Right lobe of liver (tissue), 6 donors: ENCODE data around the gene KCNA5. TPM values are rescaled to one million over a fixed set of nuclear protein-coding genes. Genes with fewer than 3 reads are reported as not detected.

Experiments
- ATAC-seq, 4 donors: fragments of 200-7000 bp; cut with Tn5 transposase; one replicate each; pipeline ENCODE4 v1.9.1; 2020; ENCODE audit warnings: mild to moderate bottlenecking in 4 of 4, moderate library complexity in 4 of 4
- DNase-seq, 3 donors: peaks; one replicate each; pipeline ENCODE4 v3.0.0-alpha.2; 2020
- H3K27ac ChIP-seq, 3 donors: fragments of 200-600 bp; one replicate each; pipeline ENCODE4 v1.8.0; 2022
- H3K27me3 ChIP-seq, 2 donors: fragments of 200-600 bp; one replicate each; pipeline ENCODE4 v1.8.0; 2022
- H3K36me3 ChIP-seq, 4 donors: fragments of 200-600 bp; sonication (generic) in 1 of 4; one replicate each; pipeline versions ENCODE4 v1.5.1 to v1.8.0; 2017 to 2022; ENCODE audit warnings: control low read depth in 1 of 4
- H3K4me1 ChIP-seq, 4 donors: fragments of 200-600 bp; sonication (generic) in 1 of 4; one replicate each; pipeline versions ENCODE4 v1.5.1 to v1.8.0; 2017 to 2022; ENCODE audit warnings: control low read depth in 1 of 4
- H3K4me3 ChIP-seq, 3 donors: fragments of 200-600 bp; one replicate each; pipeline ENCODE4 v1.8.0; 2022
- H3K9me3 ChIP-seq, 4 donors: fragments of 200-600 bp; sonication (generic) in 1 of 4; one replicate each; pipeline versions ENCODE4 v1.5.1 to v1.8.0; 2017 to 2022; ENCODE audit warnings: control low read depth in 1 of 4
- POLR2A ChIP-seq: fragments of 450-650 bp; IDR thresholded peaks from one replicate; pipeline ENCODE4 v1.6.1; 2017; ENCODE audit warnings: antibody characterized with exemption, mild to moderate bottlenecking
- WGBS: methylation state at CpG from one replicate; pipeline ENCODE4 v1.1.6; 2018; ENCODE audit warnings: low coverage, low lambda C conversion rate; ENCODE audit not compliant: insufficient coverage; ENCODE audit errors: missing lambda C conversion rate; 5-methylcytosine and 5-hydroxymethylcytosine counted together
- intact Hi-C, 2 donors: fragments of 100-400 bp; cut with DNase I; formaldehyde crosslinking; loops; one replicate each; pipeline versions ENCODE4 v1.11.2 to v1.14.1; 2022
- total RNA-seq, 6 experiments: library from RNA; depleted of rRNA in 2 of 6; stranded (reverse); fragments of >200 nt in 2 of 6; fragmentation: NEBNext Ultra II Directional in 3 of 6; extraction: Animal tissue kit (Norgen Biotek cat#: 25700) in 3 of 6; gene quantifications; one replicate each; pipeline versions ENCODE4 v1.1.0 to v1.2.4, GENCODE V29; 2016 to 2023
- TF ChIP-seq, protein P1 (sequence below), 4 donors: fragments of 200-600 bp in 3 of 4; fragments of 450-650 bp in 1 of 4; IDR thresholded peaks; one replicate each; pipeline versions ENCODE4 v1.5.1 to v1.8.0; 2016 to 2022; ENCODE audit warnings: antibody characterized with exemption in 4 of 4, mild to moderate bottlenecking in 2 of 4
- donor health status: DM: no; HTN: yes; CAD: no.
- donor health status: DM: no; HTN: no; CAD: no.
- donor health status: DM: no; HTN: no; CAD: no.
- donor health status: DM: no; HTN: yes; CAD: no.
- donor health status: DM: no; HTN: yes; CAD: no.

The KCNA5 gene
- total RNA-seq, 6 experiments from 2014 or later: 0.09 to 0.25 TPM; not detected in 4

DNA sequence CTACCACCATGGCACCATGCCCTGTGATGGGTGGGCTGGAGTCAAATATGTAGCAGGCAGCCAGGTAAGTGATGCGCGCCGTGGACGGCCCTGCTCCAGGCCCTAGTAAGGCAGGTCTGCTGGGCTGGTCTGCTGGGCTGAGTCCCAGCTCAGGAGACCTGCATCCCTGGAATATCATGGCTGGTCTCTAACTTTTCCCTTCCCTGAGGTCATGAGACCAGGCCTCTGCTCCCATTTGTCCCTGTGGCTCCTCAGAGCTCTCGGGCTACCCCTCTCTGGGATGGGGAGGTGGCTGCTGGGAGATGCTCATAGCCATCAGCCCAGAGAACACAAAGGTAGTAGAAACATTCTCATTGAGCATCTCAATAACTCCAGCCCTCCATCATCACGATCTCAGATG, 19.8 kb upstream of the KCNA5 start:
- no CpG with 5 or more reads among the region's 6 CpGs for WGBS
- H3K27me3 ChIP-seq: no peaks in the 10 kb centered on the region
- ATAC-seq: no peak
- TF ChIP-seq POLR2A: no peak
- TF ChIP-seq, protein P1, sequence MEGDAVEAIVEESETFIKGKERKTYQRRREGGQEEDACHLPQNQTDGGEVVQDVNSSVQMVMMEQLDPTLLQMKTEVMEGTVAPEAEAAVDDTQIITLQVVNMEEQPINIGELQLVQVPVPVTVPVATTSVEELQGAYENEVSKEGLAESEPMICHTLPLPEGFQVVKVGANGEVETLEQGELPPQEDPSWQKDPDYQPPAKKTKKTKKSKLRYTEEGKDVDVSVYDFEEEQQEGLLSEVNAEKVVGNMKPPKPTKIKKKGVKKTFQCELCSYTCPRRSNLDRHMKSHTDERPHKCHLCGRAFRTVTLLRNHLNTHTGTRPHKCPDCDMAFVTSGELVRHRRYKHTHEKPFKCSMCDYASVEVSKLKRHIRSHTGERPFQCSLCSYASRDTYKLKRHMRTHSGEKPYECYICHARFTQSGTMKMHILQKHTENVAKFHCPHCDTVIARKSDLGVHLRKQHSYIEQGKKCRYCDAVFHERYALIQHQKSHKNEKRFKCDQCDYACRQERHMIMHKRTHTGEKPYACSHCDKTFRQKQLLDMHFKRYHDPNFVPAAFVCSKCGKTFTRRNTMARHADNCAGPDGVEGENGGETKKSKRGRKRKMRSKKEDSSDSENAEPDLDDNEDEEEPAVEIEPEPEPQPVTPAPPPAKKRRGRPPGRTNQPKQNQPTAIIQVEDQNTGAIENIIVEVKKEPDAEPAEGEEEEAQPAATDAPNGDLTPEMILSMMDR (IDR thresholded peaks at IDR 0.05): no peak
- intact Hi-C loops: loop anchor here in 1 of 2 donors (5.0 kb wide), 1 partner anchor 63 kb away; no protein-coding TSS in a partner anchor
- H3K4me3 ChIP-seq: no peak overlapping the region
- no peak overlapping the region for H3K27ac ChIP-seq
- no peaks in the 10 kb centered on the region for H3K36me3 ChIP-seq
- no peaks in the 10 kb centered on the region for H3K9me3 ChIP-seq
- no peaks in the 10 kb centered on the region for H3K4me1 ChIP-seq
- peak in 1 of 3 donors; percentile 24 for DNase-seq

DNA sequence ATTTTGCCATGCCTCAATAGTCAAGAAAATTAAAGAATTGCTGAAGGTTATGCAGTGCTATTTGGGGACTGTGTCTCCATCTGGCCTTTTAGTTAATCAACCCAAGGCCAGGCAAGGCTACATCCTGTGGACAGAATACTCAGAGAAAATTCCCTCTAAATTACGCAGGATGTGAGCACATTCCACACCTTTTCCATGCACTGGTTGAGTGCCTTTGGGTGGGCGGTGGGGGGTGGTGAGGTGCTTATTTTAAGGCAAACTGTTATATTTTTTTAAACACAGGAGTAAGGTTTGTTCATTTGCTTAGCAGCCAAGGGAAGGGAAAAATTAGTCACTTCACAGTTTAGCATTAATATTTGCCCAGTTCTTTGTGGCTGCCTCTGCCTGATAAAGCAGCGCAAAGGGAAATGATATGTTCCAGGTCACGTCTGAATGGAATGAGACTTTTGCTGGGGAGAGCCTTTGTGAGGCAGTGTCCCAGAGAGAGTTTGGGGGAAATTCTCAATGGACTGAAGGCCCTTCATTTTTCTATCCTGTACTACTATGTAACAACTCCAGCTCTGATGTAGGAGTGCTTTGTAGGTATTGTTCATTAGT, 17.2 kb upstream of the KCNA5 start:
- no peaks in the 10 kb centered on the region for H3K36me3 ChIP-seq
- ATAC-seq (no peak), DNase-seq (peak in 1 of 3 donors; percentile 12)
- no peak overlapping the region for H3K4me3 ChIP-seq
- H3K9me3 ChIP-seq: no peaks in the 10 kb centered on the region
- TF ChIP-seq POLR2A: no peak
- TF ChIP-seq, protein P1 (IDR thresholded peaks at IDR 0.05): no peak
- H3K27me3 ChIP-seq: no peaks in the 10 kb centered on the region
- H3K4me1 ChIP-seq: no peaks in the 10 kb centered on the region
- 57% methylated on average over 4 of the region's 4 CpGs for WGBS
- H3K27ac ChIP-seq: no peak overlapping the region
- intact Hi-C loops: no loop called here

DNA sequence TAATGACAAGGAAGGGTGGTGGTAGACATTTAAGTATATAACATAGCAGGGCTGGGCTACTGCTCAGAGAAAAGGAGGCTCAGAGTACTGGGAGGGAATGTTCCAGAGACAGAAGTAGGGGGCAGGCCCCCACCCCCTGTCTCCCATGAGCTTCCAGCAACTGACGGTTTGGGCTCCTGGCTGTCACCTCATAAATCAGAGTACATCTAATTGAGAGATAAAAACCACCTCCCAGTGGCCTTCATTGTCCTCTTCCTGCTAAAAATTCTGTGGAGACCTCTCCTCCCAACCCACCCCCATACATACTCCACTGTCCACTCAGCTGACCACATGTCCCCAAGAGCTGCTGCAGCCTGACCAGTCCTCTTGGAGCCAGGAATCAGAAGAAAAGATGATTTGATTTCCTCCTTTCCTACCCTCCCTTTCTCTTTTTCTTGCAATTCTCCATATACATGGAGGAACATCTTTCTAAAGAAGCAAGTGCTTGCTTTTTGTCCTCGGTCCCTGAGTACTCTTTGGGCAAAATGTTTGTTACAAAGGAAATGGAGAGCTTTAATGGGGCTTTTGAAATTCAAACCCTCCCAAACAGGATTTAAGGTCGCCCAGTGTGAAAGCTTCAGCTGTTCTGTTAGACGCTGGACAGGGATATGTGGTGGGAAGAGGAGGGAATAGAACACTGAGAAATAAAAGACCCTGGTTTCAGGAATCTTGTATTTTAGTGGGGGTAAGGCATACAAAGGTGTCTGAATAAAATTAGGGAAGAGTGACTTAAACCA, 16.4 kb upstream of the KCNA5 start:
- no peaks in the 10 kb centered on the region for H3K9me3 ChIP-seq
- H3K27ac ChIP-seq: no peak overlapping the region
- H3K4me3 ChIP-seq: no peak overlapping the region
- H3K27me3 ChIP-seq: no peaks in the 10 kb centered on the region
- no peaks in the 10 kb centered on the region for H3K4me1 ChIP-seq
- H3K36me3 ChIP-seq: no peaks in the 10 kb centered on the region
- no peak for TF ChIP-seq POLR2A
- TF ChIP-seq, protein P1 (IDR thresholded peaks at IDR 0.05): no peak
- intact Hi-C loops: no loop called here
- WGBS: 29% methylated on average over 3 of the region's 4 CpGs
- peak in 1 of 3 donors; percentile 6 for DNase-seq
- no peak for ATAC-seq

DNA sequence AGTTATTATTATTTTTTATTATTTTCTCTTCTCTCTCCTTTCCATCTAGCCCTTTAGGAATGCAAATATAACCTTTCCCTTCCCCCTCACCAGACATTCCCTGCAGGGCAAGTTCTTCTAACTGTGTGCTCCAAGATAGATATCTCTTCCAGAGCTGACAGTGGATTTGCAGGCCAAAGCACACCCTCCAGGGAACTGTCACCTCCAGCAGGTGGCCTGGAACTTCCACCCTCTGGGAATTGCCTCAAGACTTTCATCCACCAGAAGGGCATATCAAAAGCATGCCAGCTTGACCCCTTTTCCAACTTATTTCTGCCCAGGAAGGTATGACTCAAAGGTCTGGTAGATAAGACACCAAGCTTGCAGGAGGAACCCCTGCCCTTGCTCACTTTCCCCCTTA, 13.6 kb upstream of the KCNA5 start:
- no peaks in the 10 kb centered on the region for H3K36me3 ChIP-seq
- no peak for TF ChIP-seq POLR2A
- TF ChIP-seq, protein P1 (IDR thresholded peaks at IDR 0.05): no peak
- DNase-seq (no peak), ATAC-seq (no peak)
- no peak overlapping the region for H3K27ac ChIP-seq
- intact Hi-C loops: no loop called here
- no peak overlapping the region for H3K4me3 ChIP-seq
- H3K4me1 ChIP-seq: no peaks in the 10 kb centered on the region
- no peaks in the 10 kb centered on the region for H3K27me3 ChIP-seq
- no peaks in the 10 kb centered on the region for H3K9me3 ChIP-seq
